GM23248 (cell line): Measurements from ENCODE around the gene CYP26B1. TPM values are rescaled to one million over a fixed set of nuclear protein-coding genes. Genes with fewer than 3 reads are reported as not detected.
"Not testable (repeated sequence)": the region's sequence is repeated elsewhere in the genome, so short reads cannot be mapped to it uniquely, and the experiment has no call there.

Source experiments
- DNase-seq: peaks from one replicate; pipeline ENCODE4 v3.0.0-alpha.2; 2015
- H2AFZ ChIP-seq: fragments of 200-600 bp; sonication (generic); 2 replicates; pipeline ENCODE4 v1.6.1; 2016; ENCODE audit warnings: antibody characterized with exemption
- H3F3A ChIP-seq: fragments of 200-600 bp; sonication (generic); 2 replicates; pipeline ENCODE4 v1.6.1; 2016; ENCODE audit warnings: mild to moderate bottlenecking, antibody characterized with exemption, mixed run types; ENCODE audit not compliant: insufficient read depth
- H3K27ac ChIP-seq: fragments of 200-600 bp; sonication (generic); 2 replicates; pipeline ENCODE4 v1.5.1; 2016; ENCODE audit warnings: mild to moderate bottlenecking
- H3K27me3 ChIP-seq: fragments of 200-600 bp; sonication (generic); replicated peaks from 2 replicates; pipeline ENCODE4 v1.6.1; 2016; ENCODE audit warnings: mild to moderate bottlenecking; ENCODE audit not compliant: insufficient read depth
- H3K36me3 ChIP-seq: fragments of 200-600 bp; sonication (generic); 2 replicates; pipeline ENCODE4 v1.6.1; 2016; ENCODE audit warnings: low read depth, mild to moderate bottlenecking
- H3K4me1 ChIP-seq: fragments of 200-600 bp; sonication (generic); 2 replicates; pipeline ENCODE4 v1.6.1; 2016; ENCODE audit warnings: mild to moderate bottlenecking; ENCODE audit not compliant: insufficient read depth
- H3K4me2 ChIP-seq: fragments of 200-600 bp; sonication (generic); one replicate; pipeline ENCODE4 v1.6.1; 2016; ENCODE audit warnings: mild to moderate bottlenecking; ENCODE audit not compliant: unreplicated experiment
- H3K4me3 ChIP-seq: fragments of 200-600 bp; sonication (generic); 2 replicates; pipeline ENCODE4 v1.5.1; 2016; ENCODE audit warnings: mild to moderate bottlenecking
- H3K79me2 ChIP-seq: fragments of 200-600 bp; sonication (generic); 2 replicates; pipeline ENCODE4 v1.6.1; 2016; ENCODE audit warnings: mild to moderate bottlenecking; ENCODE audit not compliant: insufficient read depth
- H3K9ac ChIP-seq: fragments of 200-600 bp; sonication (generic); 2 replicates; pipeline ENCODE4 v1.6.1; 2016; ENCODE audit warnings: mild to moderate bottlenecking
- H3K9me2 ChIP-seq: fragments of 200-600 bp; sonication (generic); 2 replicates; pipeline ENCODE4 v1.6.1; 2016; ENCODE audit warnings: mixed run types, mild to moderate bottlenecking, moderate library complexity; ENCODE audit not compliant: insufficient read depth
- H3K9me3 ChIP-seq: fragments of 200-600 bp; sonication (generic); one replicate; pipeline ENCODE4 v1.6.1; 2017; ENCODE audit warnings: low read depth
- H4K20me1 ChIP-seq: fragments of 200-600 bp; sonication (generic); 2 replicates; pipeline ENCODE4 v1.6.0; 2016; ENCODE audit not compliant: insufficient read depth
- EZH2 ChIP-seq: fragments of 200-600 bp; sonication (generic); IDR thresholded peaks from 2 replicates; pipeline ENCODE4 v1.6.1; 2018; ENCODE audit warnings: antibody characterized with exemption, mild to moderate bottlenecking; ENCODE audit not compliant: insufficient read depth, poor library complexity, severe bottlenecking
- EZH2phosphoT487 ChIP-seq: fragments of 200-600 bp; sonication (generic); IDR thresholded peaks from 2 replicates; pipeline ENCODE4 v1.6.1; 2018; ENCODE audit warnings: antibody characterized with exemption, moderate library complexity, mild to moderate bottlenecking, low read depth; ENCODE audit not compliant: insufficient read depth
- WGBS, 2 experiments: methylation state at CpG; one replicate each; pipeline ENCODE4 v1.1.6; 2015 to 2017; ENCODE audit warnings: low lambda C conversion rate in 2 of 2, low coverage in 1 of 2; ENCODE audit errors: missing lambda C conversion rate in 2 of 2; 5-methylcytosine and 5-hydroxymethylcytosine counted together
- in situ Hi-C: fragments of 300-500 bp; cut with MboI; formaldehyde crosslinking; loops from 2 replicates; pipeline ENCODE4 v1.15.0; 2020
- polyA plus RNA-seq: library from polyadenylated mRNA; unstranded; fragments of >200 nt; fragmentation: Nextera tagmentation; extraction: Ambion mirVana; gene quantifications from 2 replicates; pipeline ENCODE4 v1.2.1, GENCODE V29; 2016
- total RNA-seq: library from RNA; depleted of rRNA; stranded (reverse); fragments of >200 nt; shearing (Covaris generic); gene quantifications from 2 replicates; pipeline ENCODE4 v1.2.3, GENCODE V29; 2014

The CYP26B1 gene
- total and polyA plus RNA-seq, 2 experiments from 2014 or later, result 0.23 to 0.32 TPM

GRCh38 chr2:72090781-72091482 is 56.7 kb downstream of the CYP26B1 start:
- H3K9me2 ChIP-seq, result no peaks in the 10 kb centered on the region
- no peak overlapping the region for H3K27ac ChIP-seq
- no peak overlapping the region for H3K9ac ChIP-seq
- no peaks in the 10 kb centered on the region for H3K79me2 ChIP-seq
- no peak overlapping the region for H2AFZ ChIP-seq
- no peaks in the 10 kb centered on the region for H3K36me3 ChIP-seq
- TF ChIP-seq EZH2phosphoT487 (no peak), EZH2 (no peak)
- H3F3A ChIP-seq, result no peaks in the 10 kb centered on the region
- H3K4me2 ChIP-seq, result no peak overlapping the region
- no peak for DNase-seq
- 89 to 91% methylated on average over 4 of the region's 4 CpGs for WGBS, 2 experiments
- no peaks in the 10 kb centered on the region for H3K4me1 ChIP-seq
- in situ Hi-C loops, result no loop called here
- no peaks in the 10 kb centered on the region for H3K9me3 ChIP-seq
- H4K20me1 ChIP-seq, result no peaks in the 10 kb centered on the region
- peaks cover 8% of the 10 kb centered on the region; the same call in 1 of the 2 replicates for H3K27me3 ChIP-seq
- no peak overlapping the region for H3K4me3 ChIP-seq

GRCh38 chr2:72090271-72090720 is 57.4 kb downstream of the CYP26B1 start:
- in situ Hi-C loops, result no loop called here
- Histone ChIP-seq H2AFZ (no peak overlapping the region), H3K27me3 (0 out of 2 replicates have a peak, but pooled peaks cover 6% of the 10 kb centered on the region), H3K4me3 (no peak overlapping the region), H3K79me2 (no peaks in the 10 kb centered on the region), H3K27ac (no peak overlapping the region), H4K20me1 (no peaks in the 10 kb centered on the region), H3K4me1 (no peaks in the 10 kb centered on the region), H3K9me3 (no peaks in the 10 kb centered on the region), H3K4me2 (no peak overlapping the region), H3K9me2 (no peaks in the 10 kb centered on the region), H3F3A (no peaks in the 10 kb centered on the region), H3K9ac (no peak overlapping the region), H3K36me3 (no peaks in the 10 kb centered on the region)
- TF ChIP-seq EZH2 (no peak), EZH2phosphoT487 (no peak)
- WGBS, 2 experiments, result 76 to 78% methylated on average over 8 of the region's 8 CpGs
- no peak for DNase-seq

GRCh38 chr2:72089537-72089936 is 58.1 kb downstream of the CYP26B1 start:
- Histone ChIP-seq H3K79me2 (no peaks in the 10 kb centered on the region), H3K9me2 (no peaks in the 10 kb centered on the region), H3K27me3 (0 out of 2 replicates have a peak, but pooled peaks cover 6% of the 10 kb centered on the region), H3K27ac (no peak overlapping the region), H3K4me2 (no peak overlapping the region), H3K9ac (no peak overlapping the region), H3F3A (no peaks in the 10 kb centered on the region), H3K4me1 (no peaks in the 10 kb centered on the region), H3K36me3 (no peaks in the 10 kb centered on the region), H4K20me1 (no peaks in the 10 kb centered on the region), H3K4me3 (no peak overlapping the region), H2AFZ (no peak overlapping the region), H3K9me3 (no peaks in the 10 kb centered on the region)
- WGBS, 2 experiments, result 81 to 85% methylated on average over 13 of the region's 13 CpGs
- in situ Hi-C loops, result no loop called here
- TF ChIP-seq EZH2 (no peak), EZH2phosphoT487 (no peak)
- DNase-seq, result no peak

GRCh38 chr2:72089028-72089427 is 58.6 kb downstream of the CYP26B1 start:
- no peak overlapping the region for H3K27ac ChIP-seq

GRCh38 chr2:72086871-72087633 is 60.6 kb downstream of the CYP26B1 start:
- H3K9ac ChIP-seq, H3K4me2 ChIP-seq, DNase-seq, in situ Hi-C loops, H3K36me3 ChIP-seq, H2AFZ ChIP-seq, H3K9me3 ChIP-seq, H3K9me2 ChIP-seq, H3K4me1 ChIP-seq, H3K4me3 ChIP-seq, H3K79me2 ChIP-seq, H3K27ac ChIP-seq, H3K27me3 ChIP-seq, H3F3A ChIP-seq, H4K20me1 ChIP-seq: not testable (repeated sequence)
- 82 to 89% methylated on average over 15 to 35 of the region's 41 CpGs for WGBS, 2 experiments

More at GRCh38 chr2:72089028-72089427, 58.6 kb downstream of the CYP26B1 start:
- no peak overlapping the region for H3K9ac ChIP-seq
- TF ChIP-seq EZH2phosphoT487 (no peak), EZH2 (no peak)
- no peaks in the 10 kb centered on the region for H3K9me2 ChIP-seq
- H3K9me3 ChIP-seq, result no peaks in the 10 kb centered on the region
- H3K4me1 ChIP-seq, result no peaks in the 10 kb centered on the region
- H3K27me3 ChIP-seq, result 0 out of 2 replicates have a peak, but pooled peaks cover 6% of the 10 kb centered on the region
- no peak for DNase-seq
- no peaks in the 10 kb centered on the region for H4K20me1 ChIP-seq
- in situ Hi-C loops, result no loop called here
- no peak overlapping the region for H3K4me3 ChIP-seq
- H3K4me2 ChIP-seq, result no peak overlapping the region
- no peak overlapping the region for H2AFZ ChIP-seq
- WGBS, 2 experiments, result 73 to 83% methylated on average over 4 of the region's 4 CpGs
- no peaks in the 10 kb centered on the region for H3K36me3 ChIP-seq
- H3F3A ChIP-seq, result no peaks in the 10 kb centered on the region
- H3K79me2 ChIP-seq, result no peaks in the 10 kb centered on the region
